ENCODE data around the gene COX17.

The COX17 gene

GRCh38 chr3:119637679-119638477 is 39.3 kb downstream of the COX17 start:
- DNase-seq (ENCODE audit: extremely low spot score) = no peak
- POLR2A ChIA-PET = interaction anchor here (0.7 to 1.5 kb wide), 3 partner anchors 11 to 139 kb away, joined by 3 to 4 read pairs (median 3); partner anchors contain the start of gene TIMMDC1
- TF ChIP-seq NFRKB (IDR thresholded peaks at IDR 0.05) (no peak), FOXA1 (IDR thresholded peaks at IDR 0.05) (no peak), ELF4 (IDR thresholded peaks at IDR 0.05) (no peak), HDGF (IDR thresholded peaks at IDR 0.05; ENCODE audit: borderline replicate concordance) (no peak)
- CTCF ChIA-PET = no interaction called here

- TF ChIP-seq LEF1 (IDR thresholded peaks at IDR 0.05; ENCODE audit: borderline replicate concordance) (no peak), ZNF384 (IDR thresholded peaks at IDR 0.05) (no peak), BHLHE40 (IDR thresholded peaks at IDR 0.05; ENCODE audit: borderline replicate concordance) (no peak), CTBP1 (IDR thresholded peaks at IDR 0.05; ENCODE audit: borderline replicate concordance) (no peak), PKNOX1 (IDR thresholded peaks at IDR 0.05) (no peak), ELF4 (IDR thresholded peaks at IDR 0.05) (no peak), HDGF (IDR thresholded peaks at IDR 0.05; ENCODE audit: borderline replicate concordance) (no peak)
- DNase-seq (ENCODE audit: extremely low spot score) = no peak
- ChIA-PET CTCF (no interaction called here), POLR2A (interaction anchor here (0.7 to 1.5 kb wide), 2 partner anchors 25 to 138 kb away, joined by 3 to 4 read pairs; partner anchors contain the start of gene TIMMDC1)
Measured at GRCh38 chr3:119636891-119637611, 40.2 kb downstream of the COX17 start.

GRCh38 chr3:119636249-119636648 is 41.0 kb downstream of the COX17 start:
- CTCF ChIA-PET = no interaction called here
- no peak for TF ChIP-seq PKNOX1 (IDR thresholded peaks at IDR 0.05)
- no peak for TF ChIP-seq ARNT (IDR thresholded peaks at IDR 0.05)
- TF ChIP-seq CTBP1 (IDR thresholded peaks at IDR 0.05; ENCODE audit: borderline replicate concordance) = no peak
- TF ChIP-seq SUZ12 (IDR thresholded peaks at IDR 0.05) = no peak
- no peak for TF ChIP-seq FOXM1 (IDR thresholded peaks at IDR 0.05; ENCODE audit: borderline replicate concordance)
- no peak for TF ChIP-seq ZNF384 (IDR thresholded peaks at IDR 0.05)
- TF ChIP-seq NFRKB (IDR thresholded peaks at IDR 0.05) = no peak
- no peak for TF ChIP-seq SP1 (IDR thresholded peaks at IDR 0.05)
- no peak for TF ChIP-seq BHLHE40 (IDR thresholded peaks at IDR 0.05; ENCODE audit: borderline replicate concordance)
- no peak for DNase-seq (ENCODE audit: extremely low spot score)
- POLR2A ChIA-PET = no interaction called here

- POLR2A ChIA-PET = no interaction called here
- no peak for DNase-seq (ENCODE audit: extremely low spot score)
- CTCF ChIA-PET = no interaction called here
- TF ChIP-seq TARDBP (IDR thresholded peaks at IDR 0.05) = no peak
- TF ChIP-seq FOXM1 (IDR thresholded peaks at IDR 0.05; ENCODE audit: borderline replicate concordance) = no peak
- no peak for TF ChIP-seq BHLHE40 (IDR thresholded peaks at IDR 0.05; ENCODE audit: borderline replicate concordance)
- TF ChIP-seq PKNOX1 (IDR thresholded peaks at IDR 0.05) = no peak
- TF ChIP-seq FOXA1 (IDR thresholded peaks at IDR 0.05) = no peak
- no peak for TF ChIP-seq ARNT (IDR thresholded peaks at IDR 0.05)
- no peak for TF ChIP-seq SP1 (IDR thresholded peaks at IDR 0.05)
- no peak for TF ChIP-seq FOXK2 (IDR thresholded peaks at IDR 0.05)
- TF ChIP-seq CTBP1 (IDR thresholded peaks at IDR 0.05; ENCODE audit: borderline replicate concordance) = no peak
- TF ChIP-seq HDGF (IDR thresholded peaks at IDR 0.05; ENCODE audit: borderline replicate concordance) = no peak
- no peak for TF ChIP-seq LEF1 (IDR thresholded peaks at IDR 0.05; ENCODE audit: borderline replicate concordance)
- no peak for TF ChIP-seq L3MBTL2 (conservative IDR thresholded peaks at IDR 0.05)
- TF ChIP-seq ELF4 (IDR thresholded peaks at IDR 0.05) = no peak
- TF ChIP-seq SUZ12 (IDR thresholded peaks at IDR 0.05) = no peak
- TF ChIP-seq ZNF384 (IDR thresholded peaks at IDR 0.05) = no peak
- no peak for TF ChIP-seq NFRKB (IDR thresholded peaks at IDR 0.05)
Measured at GRCh38 chr3:119635719-119636118, 41.5 kb downstream of the COX17 start.

DNA sequence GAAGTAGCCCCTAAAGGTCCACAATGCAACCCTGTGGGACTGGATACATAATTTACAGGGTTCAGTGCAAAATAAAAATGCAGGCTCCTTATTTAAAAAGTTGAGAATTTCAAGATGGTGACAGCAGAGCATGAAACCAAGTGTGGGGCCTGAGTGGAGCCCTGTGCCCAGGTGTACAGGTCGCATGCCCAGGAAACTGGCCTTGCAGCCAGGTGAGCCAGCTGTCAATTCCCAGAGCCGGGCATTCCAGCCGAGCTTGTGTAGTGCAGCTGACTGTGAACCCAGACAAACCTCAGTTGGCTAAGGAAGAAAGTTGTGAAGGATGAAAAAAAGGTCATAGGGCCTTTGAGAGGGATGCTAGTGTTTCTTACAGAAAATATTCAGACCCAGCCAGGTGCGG is 44.4 kb downstream of the COX17 start:
- TF ChIP-seq FOXM1 (IDR thresholded peaks at IDR 0.05; ENCODE audit: borderline replicate concordance) (no peak), NFRKB (IDR thresholded peaks at IDR 0.05) (no peak), TARDBP (IDR thresholded peaks at IDR 0.05) (no peak), CTBP1 (IDR thresholded peaks at IDR 0.05; ENCODE audit: borderline replicate concordance) (no peak), L3MBTL2 (conservative IDR thresholded peaks at IDR 0.05) (no peak), LEF1 (IDR thresholded peaks at IDR 0.05; ENCODE audit: borderline replicate concordance) (no peak), FOXA1 (IDR thresholded peaks at IDR 0.05) (no peak), FOXK2 (IDR thresholded peaks at IDR 0.05) (no peak)
- ChIA-PET POLR2A (no interaction called here), CTCF (interaction anchor here (0.6 kb wide), 1 partner anchor 366 kb away, joined by 4 read pairs; no protein-coding TSS in a partner anchor)
- no peak for DNase-seq (ENCODE audit: extremely low spot score)

- no peak for DNase-seq (ENCODE audit: extremely low spot score)
- ChIA-PET CTCF (no interaction called here), POLR2A (no interaction called here)
- TF ChIP-seq LEF1 (IDR thresholded peaks at IDR 0.05; ENCODE audit: borderline replicate concordance) = no peak
Measured at GRCh38 chr3:119632216-119632615, 45.0 kb downstream of the COX17 start.

Measured in HEK293T (cell line).